SK-N-SH treated with all-trans-retinoic acid at 6 μM for 48 hours (cell line): ENCODE measurements around the gene POLDIP2.

Source experiments
- ARNTL ChIP-seq: fragments of 450-650 bp; formaldehyde crosslinking; IDR thresholded peaks from 2 replicates; pipeline ENCODE4 v1.5.0; 2020; ENCODE audit warnings: low read depth, mild to moderate bottlenecking, moderate library complexity, borderline replicate concordance
- PATZ1 ChIP-seq: fragments of 250-450 bp; sonication (Bioruptor Pico); IDR thresholded peaks from 2 replicates; pipeline ENCODE4 v1.8.0; 2020; ENCODE audit warnings: mild to moderate bottlenecking, moderate library complexity, borderline replicate concordance
- ZC3H10 ChIP-seq: fragments of 250-450 bp; sonication (Bioruptor Pico); IDR thresholded peaks from 2 replicates; pipeline ENCODE4 v1.5.1; 2021; ENCODE audit warnings: mild to moderate bottlenecking, moderate library complexity
- ZFP30 ChIP-seq: fragments of 450-650 bp; formaldehyde crosslinking; IDR thresholded peaks from 2 replicates; pipeline ENCODE4 v1.5.0; 2022; ENCODE audit warnings: mild to moderate bottlenecking, moderate library complexity
- ZNF70 ChIP-seq: fragments of 450-650 bp; formaldehyde crosslinking; IDR thresholded peaks from 2 replicates; pipeline ENCODE4 v1.5.0; 2020; ENCODE audit warnings: mild to moderate bottlenecking, moderate library complexity

GRCh38 chr17:28298449-28298848, 58.9 kb downstream of the POLDIP2 start:
- TF ChIP-seq ZC3H10 (CRISPR knock-in tag) (no peak), ZNF70 (CRISPR knock-in tag) (no peak), PATZ1 (CRISPR knock-in tag) (no peak), ZFP30 (CRISPR knock-in tag) (no peak), ARNTL (CRISPR knock-in tag) (no peak)
